ENCODE data around the gene CD109. TPM values are rescaled to one million over a fixed set of nuclear protein-coding genes. Genes with fewer than 3 reads are reported as not detected.

The CD109 gene
- total RNA-seq, 2 donors from 2014 or later = 6.0 to 8.1 TPM

DNA sequence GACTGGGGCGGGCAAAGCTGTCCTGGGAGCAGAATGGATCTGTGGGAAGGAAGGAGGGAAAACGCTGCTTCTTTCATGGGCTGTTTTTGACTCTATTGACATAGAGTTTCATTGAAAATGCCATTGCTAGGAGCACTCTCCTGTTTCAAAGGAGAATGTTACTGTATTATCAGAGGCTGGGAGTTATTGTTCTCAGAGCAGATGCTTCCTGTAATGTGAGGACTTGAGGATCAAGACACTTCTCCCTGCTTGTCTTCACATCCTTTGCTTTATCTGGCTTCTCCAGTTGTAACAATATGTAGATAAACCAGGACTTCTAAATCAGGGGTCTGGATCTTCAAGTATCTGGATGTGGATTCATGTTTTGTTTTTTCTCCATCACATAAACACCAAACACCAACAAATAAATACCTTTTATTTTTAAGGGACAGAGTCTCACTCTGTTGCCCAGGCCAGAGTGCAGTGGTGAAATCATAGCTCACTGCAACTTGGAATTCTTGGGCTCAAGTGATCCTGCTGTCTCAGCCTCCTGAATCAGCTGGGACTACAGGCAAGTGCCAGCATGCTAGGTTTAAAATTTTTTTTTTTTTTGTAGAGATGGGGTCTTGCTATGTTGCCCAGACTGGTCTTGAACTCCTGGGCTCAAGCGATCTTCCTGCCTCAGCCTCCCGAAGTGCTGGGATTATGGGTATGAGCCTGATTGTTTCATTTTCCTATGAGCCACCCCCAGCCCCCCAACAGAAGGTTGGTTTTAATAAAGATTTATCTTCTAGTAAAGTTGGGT, 3.9 kb downstream of the CD109 start:
- Histone ChIP-seq H3K4me3 (no peak overlapping the region), H3K27ac (no peak overlapping the region), H3K9me3 (no peaks in the 10 kb centered on the region), H3K4me1 (replicated peaks) (no peaks in the 10 kb centered on the region), H3K27me3 (replicated peaks; ENCODE audit: insufficient read depth) (no peaks in the 10 kb centered on the region), H3K36me3 (no peaks in the 10 kb centered on the region)
- 70% methylated on average over 4 of the region's 4 CpGs for WGBS
- DNase-seq (ENCODE audit: low spot score) = no peak
- intact Hi-C loops (cut with DNase I) = no loop called here
- TF ChIP-seq POLR2A (IDR thresholded peaks at IDR 0.05) (no peak), POLR2AphosphoS5 (IDR thresholded peaks at IDR 0.05) (no peak)
- TF ChIP-seq, protein P1, sequence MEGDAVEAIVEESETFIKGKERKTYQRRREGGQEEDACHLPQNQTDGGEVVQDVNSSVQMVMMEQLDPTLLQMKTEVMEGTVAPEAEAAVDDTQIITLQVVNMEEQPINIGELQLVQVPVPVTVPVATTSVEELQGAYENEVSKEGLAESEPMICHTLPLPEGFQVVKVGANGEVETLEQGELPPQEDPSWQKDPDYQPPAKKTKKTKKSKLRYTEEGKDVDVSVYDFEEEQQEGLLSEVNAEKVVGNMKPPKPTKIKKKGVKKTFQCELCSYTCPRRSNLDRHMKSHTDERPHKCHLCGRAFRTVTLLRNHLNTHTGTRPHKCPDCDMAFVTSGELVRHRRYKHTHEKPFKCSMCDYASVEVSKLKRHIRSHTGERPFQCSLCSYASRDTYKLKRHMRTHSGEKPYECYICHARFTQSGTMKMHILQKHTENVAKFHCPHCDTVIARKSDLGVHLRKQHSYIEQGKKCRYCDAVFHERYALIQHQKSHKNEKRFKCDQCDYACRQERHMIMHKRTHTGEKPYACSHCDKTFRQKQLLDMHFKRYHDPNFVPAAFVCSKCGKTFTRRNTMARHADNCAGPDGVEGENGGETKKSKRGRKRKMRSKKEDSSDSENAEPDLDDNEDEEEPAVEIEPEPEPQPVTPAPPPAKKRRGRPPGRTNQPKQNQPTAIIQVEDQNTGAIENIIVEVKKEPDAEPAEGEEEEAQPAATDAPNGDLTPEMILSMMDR (IDR thresholded peaks at IDR 0.05) = no peak

DNA sequence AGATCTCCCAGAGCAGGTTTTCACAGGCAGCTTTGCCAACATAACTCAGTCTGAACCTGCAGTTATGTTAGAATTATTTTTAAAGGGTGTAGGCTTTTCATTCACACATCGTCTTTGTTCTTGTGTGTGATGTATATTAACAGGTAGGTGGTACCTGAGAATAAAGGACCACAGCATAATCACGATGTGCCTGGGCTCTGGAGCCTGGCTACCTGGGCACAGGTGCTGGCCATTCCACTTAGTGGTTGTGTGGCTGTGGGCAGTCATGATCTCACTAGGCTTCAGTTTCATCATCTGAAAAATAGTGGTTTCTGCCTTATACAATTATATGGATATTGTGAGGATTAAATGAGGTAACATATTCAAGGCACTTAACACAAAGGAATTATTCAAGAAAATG, 6.4 kb downstream of the CD109 start:
- H3K4me1 ChIP-seq (replicated peaks) = no peaks in the 10 kb centered on the region
- no peak for DNase-seq (ENCODE audit: low spot score)
- no peak for TF ChIP-seq POLR2A (IDR thresholded peaks at IDR 0.05)
- H3K9me3 ChIP-seq = no peaks in the 10 kb centered on the region
- no peaks in the 10 kb centered on the region for H3K27me3 ChIP-seq (replicated peaks; ENCODE audit: insufficient read depth)
- no peaks in the 10 kb centered on the region for H3K36me3 ChIP-seq
- H3K4me3 ChIP-seq = no peak overlapping the region
- WGBS = 42% methylated on average over 2 of the region's 2 CpGs
- intact Hi-C loops (cut with DNase I) = no loop called here
- no peak overlapping the region for H3K27ac ChIP-seq

DNA sequence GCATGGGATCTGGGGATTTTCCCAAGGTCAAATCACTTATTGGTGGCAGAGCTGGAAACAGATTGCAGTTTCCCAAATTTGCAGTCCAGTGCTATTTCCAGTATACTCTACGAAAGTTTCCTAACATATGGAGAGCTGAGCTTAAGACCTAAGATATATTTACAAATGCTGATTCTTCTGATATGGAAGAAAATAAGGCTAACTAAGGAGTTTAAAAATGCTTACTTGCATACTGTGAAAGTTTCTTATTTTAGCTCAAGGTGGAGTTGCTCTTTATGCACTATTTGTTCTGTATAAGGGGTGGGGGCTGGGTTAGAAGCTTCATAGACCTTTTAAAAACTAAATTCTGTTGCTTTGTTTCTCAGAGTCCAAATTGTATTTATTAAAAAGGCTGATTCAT, 7.5 kb downstream of the CD109 start:
- no peak overlapping the region for H3K27ac ChIP-seq
- H3K4me3 ChIP-seq = no peak overlapping the region
- H3K36me3 ChIP-seq = no peaks in the 10 kb centered on the region
- TF ChIP-seq, protein P1 (IDR thresholded peaks at IDR 0.05) = no peak
- no peak for TF ChIP-seq POLR2A (IDR thresholded peaks at IDR 0.05)
- TF ChIP-seq POLR2AphosphoS5 (IDR thresholded peaks at IDR 0.05) = no peak
- DNase-seq (ENCODE audit: low spot score) = no peak
- 95% methylated on average over 1 of the region's 1 CpG for WGBS
- intact Hi-C loops (cut with DNase I) = no loop called here
- no peaks in the 10 kb centered on the region for H3K27me3 ChIP-seq (replicated peaks; ENCODE audit: insufficient read depth)
- no peaks in the 10 kb centered on the region for H3K4me1 ChIP-seq (replicated peaks)
- H3K9me3 ChIP-seq = no peaks in the 10 kb centered on the region

DNA sequence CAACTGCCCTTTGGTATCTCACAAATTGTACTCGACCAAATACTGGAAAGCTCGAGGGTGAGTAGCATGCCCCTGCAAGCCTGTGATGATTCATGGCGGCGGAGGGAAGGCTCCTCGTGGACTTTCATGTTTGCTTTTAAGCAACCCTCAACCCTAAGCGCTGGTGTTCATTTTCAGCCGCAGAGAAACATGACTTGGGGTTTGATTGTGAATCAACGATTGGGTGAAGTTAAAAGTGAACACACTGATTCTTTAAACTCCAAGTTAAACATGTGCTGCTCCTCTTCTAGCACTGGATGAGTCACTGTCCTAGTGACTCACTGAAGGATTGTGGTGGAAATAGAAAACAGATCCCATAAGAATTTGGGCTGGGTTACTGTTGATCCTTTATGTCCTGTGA, 8.3 kb downstream of the CD109 start:
- Histone ChIP-seq H3K9me3 (no peaks in the 10 kb centered on the region), H3K36me3 (no peaks in the 10 kb centered on the region), H3K27me3 (replicated peaks; ENCODE audit: insufficient read depth) (no peaks in the 10 kb centered on the region), H3K4me3 (no peak overlapping the region), H3K27ac (peak overlapping the region; percentile 26 to 32), H3K4me1 (replicated peaks) (no peaks in the 10 kb centered on the region)
- DNase-seq (ENCODE audit: low spot score) = peak; percentile 75
- WGBS = 46% methylated on average over 8 of the region's 8 CpGs
- intact Hi-C loops (cut with DNase I) = no loop called here
- TF ChIP-seq POLR2AphosphoS5 (IDR thresholded peaks at IDR 0.05) (peak; percentile 76), POLR2A (IDR thresholded peaks at IDR 0.05) (no peak)

DNA sequence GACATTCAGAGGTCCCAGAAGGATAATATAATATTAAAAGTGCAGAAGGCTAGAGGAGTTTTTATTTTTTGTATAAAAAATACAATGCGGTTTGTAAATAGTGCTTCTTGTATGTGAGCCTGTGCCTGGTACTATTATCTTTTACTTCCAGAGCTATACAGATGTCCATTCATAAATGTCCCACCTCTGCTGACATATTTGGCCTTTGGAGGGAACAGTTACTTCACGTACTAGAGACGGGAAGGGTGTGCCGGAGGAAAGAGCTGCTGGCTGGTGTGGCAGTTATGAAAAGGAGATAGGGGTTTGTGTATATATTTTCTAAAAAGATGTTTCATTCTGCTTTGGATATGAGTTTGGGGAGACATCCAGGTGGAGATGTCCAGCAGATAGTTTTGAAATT, 8.8 kb downstream of the CD109 start:
- Histone ChIP-seq H3K4me1 (replicated peaks) (no peaks in the 10 kb centered on the region), H3K36me3 (no peaks in the 10 kb centered on the region), H3K4me3 (no peak overlapping the region), H3K27ac (peak overlapping the region; percentile 26 to 32), H3K9me3 (no peaks in the 10 kb centered on the region), H3K27me3 (replicated peaks; ENCODE audit: insufficient read depth) (no peaks in the 10 kb centered on the region)
- 79% methylated on average over 4 of the region's 4 CpGs for WGBS
- no peak for DNase-seq (ENCODE audit: low spot score)
- TF ChIP-seq POLR2AphosphoS5 (IDR thresholded peaks at IDR 0.05) (no peak), POLR2A (IDR thresholded peaks at IDR 0.05) (no peak)
- TF ChIP-seq, protein P1 (IDR thresholded peaks at IDR 0.05) = no peak
- intact Hi-C loops (cut with DNase I) = no loop called here

DNA sequence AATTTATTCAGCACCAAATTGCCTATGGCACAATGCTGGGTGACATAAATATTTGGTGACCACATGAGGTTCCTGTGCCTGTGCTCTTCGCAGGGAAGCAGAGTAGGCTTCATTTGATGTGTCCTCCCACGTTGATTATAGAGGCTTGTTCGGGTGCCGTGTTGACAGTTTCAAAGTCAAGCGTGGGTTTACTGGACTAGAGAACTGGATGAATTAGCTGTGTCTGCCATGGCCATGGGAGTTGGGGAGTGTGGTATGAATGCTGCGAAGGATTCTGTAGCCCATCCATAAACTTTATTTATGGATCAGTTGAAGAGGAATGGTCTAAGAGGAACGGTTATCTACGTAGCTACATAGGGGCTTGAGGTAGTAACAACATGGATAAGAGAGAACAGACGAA, 11.0 kb downstream of the CD109 start:
- intact Hi-C loops (cut with DNase I) = no loop called here
- 93% methylated on average over 9 of the region's 9 CpGs for WGBS
- TF ChIP-seq, protein P1 (IDR thresholded peaks at IDR 0.05) = no peak
- no peak for TF ChIP-seq POLR2AphosphoS5 (IDR thresholded peaks at IDR 0.05)
- no peak for TF ChIP-seq POLR2A (IDR thresholded peaks at IDR 0.05)

More for the DNA sequence above, 11.0 kb downstream of the CD109 start:
- Histone ChIP-seq H3K27ac (no peak overlapping the region), H3K9me3 (no peaks in the 10 kb centered on the region), H3K27me3 (replicated peaks; ENCODE audit: insufficient read depth) (no peaks in the 10 kb centered on the region), H3K4me1 (replicated peaks) (no peaks in the 10 kb centered on the region), H3K36me3 (no peaks in the 10 kb centered on the region), H3K4me3 (no peak overlapping the region)
- no peak for DNase-seq (ENCODE audit: low spot score)
